H9 (cell line): ENCODE data around the gene OR9G1. TPM values are rescaled to one million over a fixed set of nuclear protein-coding genes. Genes with fewer than 3 reads are reported as not detected.

ENCODE experiments used
- DNase-seq: peaks from one replicate; pipeline ENCODE4 v3.0.0-alpha.2; 2017
- H2AFZ ChIP-seq: one replicate; pipeline ENCODE4 v1.6.1; 2013; ENCODE audit warnings: mild to moderate bottlenecking, low read length, control low read depth, moderate library complexity
- H2AK5ac ChIP-seq: 2 replicates; pipeline ENCODE4 v1.6.1; 2013; ENCODE audit warnings: low read length, control low read depth, mixed read lengths; ENCODE audit not compliant: insufficient read length
- H2BK120ac ChIP-seq: one replicate; pipeline ENCODE4 v1.6.1; 2013; ENCODE audit warnings: low read depth, mild to moderate bottlenecking, low read length, control low read depth, inconsistent platforms; ENCODE audit not compliant: poor library complexity, severe bottlenecking
- H2BK12ac ChIP-seq: 2 replicates; pipeline ENCODE4 v1.6.1; 2013; ENCODE audit warnings: low read length, control low read depth, mixed read lengths, low read depth; ENCODE audit not compliant: insufficient read length
- H2BK15ac ChIP-seq: 2 replicates; pipeline ENCODE4 v1.6.1; 2013; ENCODE audit warnings: low read depth, low read length, control low read depth
- H2BK20ac ChIP-seq: one replicate; pipeline ENCODE4 v1.6.1; 2013; ENCODE audit warnings: low read depth, mild to moderate bottlenecking, low read length, control low read depth, inconsistent platforms; ENCODE audit not compliant: poor library complexity, severe bottlenecking
- H2BK5ac ChIP-seq: 2 replicates; pipeline ENCODE4 v1.6.1; 2013; ENCODE audit warnings: low read length, control low read depth, mixed read lengths; ENCODE audit not compliant: insufficient read length
- H3K14ac ChIP-seq: 2 replicates; pipeline ENCODE4 v1.6.1; 2013; ENCODE audit warnings: low read length, control low read depth; ENCODE audit not compliant: insufficient read depth
- H3K18ac ChIP-seq: 2 replicates; pipeline ENCODE4 v1.6.1; 2013; ENCODE audit warnings: low read depth, mild to moderate bottlenecking, mixed read lengths, low read length, control low read depth; ENCODE audit not compliant: insufficient read length
- H3K23ac ChIP-seq: 2 replicates; pipeline ENCODE4 v1.6.1; 2013; ENCODE audit warnings: low read length, control low read depth, mixed read lengths, low read depth; ENCODE audit not compliant: insufficient read length
- H3K23me2 ChIP-seq: 2 replicates; pipeline ENCODE4 v1.6.1; 2013; ENCODE audit warnings: low read depth, mild to moderate bottlenecking, mixed read lengths, low read length, control low read depth; ENCODE audit not compliant: insufficient read length, poor library complexity, severe bottlenecking
- H3K27ac ChIP-seq: 2 replicates; pipeline ENCODE4 v1.5.1; 2013; ENCODE audit warnings: low read length, control low read depth, mixed read lengths, low read depth; ENCODE audit not compliant: insufficient read length
- H3K27me3 ChIP-seq: 2 replicates; pipeline ENCODE4 v1.6.1; 2013; ENCODE audit warnings: low read length, control low read depth, inconsistent platforms; ENCODE audit not compliant: insufficient read depth
- H3K4ac ChIP-seq: 2 replicates; pipeline ENCODE4 v1.6.1; 2013; ENCODE audit warnings: low read depth, mild to moderate bottlenecking, control low read depth, inconsistent platforms, low read length, moderate library complexity
- H3K4me1 ChIP-seq: 2 replicates; pipeline ENCODE4 v1.6.1; 2013; ENCODE audit warnings: low read length, control low read depth, inconsistent platforms; ENCODE audit not compliant: insufficient read depth
- H3K4me2 ChIP-seq: 2 replicates; pipeline ENCODE4 v1.6.1; 2013; ENCODE audit warnings: low read length, control low read depth, mixed read lengths; ENCODE audit not compliant: insufficient read length, insufficient read depth
- H3K56ac ChIP-seq: 2 replicates; pipeline ENCODE4 v1.6.1; 2013; ENCODE audit warnings: low read depth, mild to moderate bottlenecking, mixed read lengths, low read length, control low read depth; ENCODE audit not compliant: insufficient read length
- H3K79me1 ChIP-seq: 2 replicates; pipeline ENCODE4 v1.6.1; 2013; ENCODE audit warnings: low read depth, mild to moderate bottlenecking, moderate library complexity, low read length, control low read depth, inconsistent platforms; ENCODE audit not compliant: insufficient read depth, poor library complexity, severe bottlenecking
- H3K79me2 ChIP-seq: 2 replicates; pipeline ENCODE4 v1.6.1; 2013; ENCODE audit warnings: low read length, control low read depth, inconsistent platforms; ENCODE audit not compliant: insufficient read depth
- H3K9ac ChIP-seq: 2 replicates; pipeline ENCODE4 v1.6.1; 2013; ENCODE audit warnings: low read length, control low read depth, mixed read lengths; ENCODE audit not compliant: insufficient read length; ENCODE audit errors: extremely low read depth
- H3K9me3 ChIP-seq: one replicate; pipeline ENCODE4 v1.6.1; 2013; ENCODE audit warnings: low read depth, low read length, inconsistent platforms; ENCODE audit not compliant: control insufficient read depth
- H3T11ph ChIP-seq: one replicate; pipeline ENCODE4 v1.6.1; 2013; ENCODE audit warnings: mild to moderate bottlenecking, low read length, control low read depth, inconsistent platforms
- H4K20me1 ChIP-seq: one replicate; pipeline ENCODE4 v1.6.1; 2013; ENCODE audit not compliant: control insufficient read depth, insufficient read length, insufficient read depth
- H4K5ac ChIP-seq: 2 replicates; pipeline ENCODE4 v1.6.1; 2013; ENCODE audit warnings: low read depth, mild to moderate bottlenecking, mixed read lengths, low read length, control low read depth; ENCODE audit not compliant: insufficient read length
- H4K8ac ChIP-seq: replicated peaks from 2 replicates; pipeline ENCODE4 v1.6.1; 2013; ENCODE audit warnings: low read length, control low read depth, mixed read lengths, low read depth; ENCODE audit not compliant: insufficient read length
- H4K91ac ChIP-seq: 2 replicates; pipeline ENCODE4 v1.6.1; 2013; ENCODE audit warnings: low read depth, mild to moderate bottlenecking, moderate library complexity, mixed read lengths, low read length, control low read depth; ENCODE audit not compliant: insufficient read length
- H3K27ac Mint-ChIP-seq, 3 experiments: 2 replicates in 2 of 3; 3 replicates in 1 of 3; pipeline ENCODE4 v1.8.0; 2020 to 2021; ENCODE audit warnings: mixed read lengths in 3 of 3, mild to moderate bottlenecking in 1 of 3, moderate library complexity in 1 of 3
- H3K27me3 Mint-ChIP-seq: 2 replicates; pipeline ENCODE4 v1.8.0; 2021; ENCODE audit warnings: low read depth, mild to moderate bottlenecking, moderate library complexity, mixed read lengths
- H3K36me3 Mint-ChIP-seq, 3 experiments: 2 replicates in 2 of 3; 3 replicates in 1 of 3; pipeline ENCODE4 v1.8.0; 2020 to 2021; ENCODE audit warnings: low read depth in 3 of 3, mixed read lengths in 3 of 3; ENCODE audit not compliant: insufficient read depth in 1 of 3
- H3K4me1 Mint-ChIP-seq, 2 experiments: 2 replicates each; pipeline ENCODE4 v1.8.0; 2020; ENCODE audit warnings: mixed read lengths in 2 of 2
- H3K4me3 Mint-ChIP-seq, 2 experiments: 2 replicates in 1 of 2; 3 replicates in 1 of 2; pipeline ENCODE4 v1.8.0; 2020 to 2021; ENCODE audit warnings: mild to moderate bottlenecking in 2 of 2, mixed read lengths in 2 of 2, moderate library complexity in 1 of 2
- H3K9me3 Mint-ChIP-seq, 2 experiments: 2 replicates in 1 of 2; 3 replicates in 1 of 2; pipeline ENCODE4 v1.8.0; 2020; ENCODE audit warnings: mild to moderate bottlenecking in 2 of 2, mixed read lengths in 2 of 2, moderate library complexity in 1 of 2
- CTCF ChIP-seq: fragments of 200-600 bp; sonication (generic); conservative IDR thresholded peaks from 3 replicates; pipeline ENCODE4 v1.8.0; 2021; ENCODE audit warnings: antibody characterized with exemption, mild to moderate bottlenecking
- WGBS: extraction: QIAGEN DNeasy Blood & Tissue Kit; methylation state at CpG from one replicate; pipeline ENCODE4 v1.1.7; 2013; ENCODE audit warnings: missing lambda C conversion rate, low lambda C conversion rate, mixed read lengths; ENCODE audit not compliant: insufficient read length; ENCODE audit errors: extremely low coverage; 5-methylcytosine and 5-hydroxymethylcytosine counted together
- total RNA-seq: library from RNA; stranded (reverse); gene quantifications from 2 replicates; pipeline ENCODE4 v1.2.1, GENCODE V29; 2021

OR9G1 gene
- total RNA-seq, 1 experiment from 2014 or later = not detected

DNA sequence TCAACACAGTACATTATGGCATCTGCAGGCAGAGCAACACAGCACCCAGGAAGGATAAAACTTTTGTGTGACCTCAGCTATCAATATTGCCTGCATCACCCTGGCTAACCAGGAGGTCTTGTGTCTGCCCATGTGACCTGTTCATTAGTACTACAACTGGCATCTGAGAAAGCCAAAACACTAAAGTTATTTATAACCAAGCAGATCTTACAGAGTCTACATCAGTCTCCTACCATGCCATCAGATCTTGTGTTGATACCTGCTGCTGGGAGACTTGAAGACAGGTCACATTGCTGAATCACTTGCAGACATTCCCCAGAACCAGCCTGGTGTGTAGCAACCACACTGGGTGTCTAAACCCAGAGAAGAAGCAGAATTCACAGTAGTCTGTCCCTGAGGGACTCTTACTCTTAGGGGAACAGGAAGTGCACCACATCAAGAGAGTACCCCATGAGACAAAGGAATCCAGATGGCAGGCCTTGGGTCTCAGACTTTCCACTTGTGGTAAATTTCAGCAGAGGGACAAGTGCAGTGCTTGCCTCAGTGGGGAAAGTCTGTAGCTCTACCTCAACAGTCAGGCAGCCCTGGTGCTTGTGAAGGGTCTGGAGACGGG is 7.0 kb downstream of the OR9G1 start:
- Histone ChIP-seq H3K27me3 (no peaks in the 10 kb centered on the region), H4K5ac (no peak overlapping the region), H3T11ph (no peak overlapping the region), H2BK120ac (no peak overlapping the region), H3K14ac (no peak overlapping the region), H4K91ac (no peak overlapping the region), H2BK20ac (no peak overlapping the region), H3K56ac (no peak overlapping the region), H3K9ac (no peak overlapping the region), H3K27ac (no peak overlapping the region), H2BK15ac (no peak overlapping the region), H3K23ac (no peak overlapping the region), H3K23me2 (no peaks in the 10 kb centered on the region), H2AFZ (no peak overlapping the region), H3K4me1 (no peaks in the 10 kb centered on the region), H2BK5ac (no peak overlapping the region), H3K4me2 (no peak overlapping the region), H2AK5ac (no peak overlapping the region), H3K79me2 (no peaks in the 10 kb centered on the region), H4K8ac (no peak overlapping the region), H3K18ac (no peak overlapping the region), H3K79me1 (no peaks in the 10 kb centered on the region), H2BK12ac (no peak overlapping the region), H4K20me1 (no peaks in the 10 kb centered on the region), H3K4ac (no peak overlapping the region), H3K9me3 (no peaks in the 10 kb centered on the region)
- Mint-ChIP-seq H3K4me1 (peaks cover 12 to 23% of the 10 kb centered on the region in 2 experiments; a peak in 3 of 4 replicates), H3K27me3 (no peaks in the 10 kb centered on the region), H3K4me3 (no peak overlapping the region), H3K27ac (peak overlapping the region in 2 of 3 experiments; percentile 37 to 78; a peak in 1 of 7 replicates), H3K9me3 (peaks cover 17 to 27% of the 10 kb centered on the region in 2 experiments; a peak in 4 of 5 replicates), H3K36me3 (peaks cover 6 to 22% (median 11%) of the 10 kb centered on the region in 3 experiments; a peak in 6 of 7 replicates)
- TF ChIP-seq CTCF = no peak
- DNase-seq = no peak
- no CpG with 5 or more reads among the region's 1 CpG for WGBS
